ENCODE results near the gene UBAC2.

The UBAC2 gene

DNA sequence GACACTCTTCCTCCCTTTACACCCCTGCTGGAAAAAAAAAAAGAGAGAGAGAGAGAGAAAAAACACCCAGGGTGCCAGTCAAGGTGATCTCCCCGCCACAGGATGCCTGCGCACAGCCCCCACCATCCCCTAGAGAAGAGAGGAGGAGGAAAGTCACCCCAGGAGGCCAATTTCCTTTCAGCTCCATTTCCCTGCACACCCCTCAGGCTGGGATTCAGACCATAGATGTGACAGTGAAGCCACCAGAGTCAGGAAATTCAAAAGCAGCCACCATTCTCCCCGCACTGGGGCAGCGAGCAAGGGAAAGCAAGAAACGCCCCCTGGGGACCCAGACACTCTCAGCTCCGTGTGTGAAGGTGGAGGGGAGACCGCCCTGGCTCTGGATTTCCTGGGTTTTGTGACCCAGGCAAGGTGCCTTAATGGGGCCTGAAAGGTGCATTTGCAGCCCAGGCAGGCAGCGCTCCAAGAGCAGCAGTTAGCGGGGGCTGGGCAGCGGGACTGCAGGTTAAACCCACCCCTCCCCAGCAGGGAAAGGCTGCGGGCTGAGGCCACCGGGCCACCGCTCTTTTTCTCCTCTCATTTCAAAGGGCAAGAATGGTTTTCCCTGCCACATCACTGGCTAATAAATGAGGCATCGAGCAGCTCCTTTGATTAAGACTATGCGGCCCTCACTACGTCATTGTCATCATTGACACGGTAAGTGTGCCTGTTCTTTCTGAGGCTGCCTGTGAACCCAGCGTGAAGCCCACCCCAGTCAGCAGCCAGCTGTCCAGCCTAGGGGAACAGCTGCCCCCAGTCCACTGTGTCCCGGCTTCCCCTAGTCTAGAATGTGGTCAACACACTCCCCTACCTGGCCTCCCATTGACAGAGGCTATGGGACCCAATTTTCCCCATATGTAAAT is 216.8 kb downstream of the UBAC2 start:
- no peak for DNase-seq (ENCODE audit: low spot score)
- Mint-ChIP-seq H3K36me3 (ENCODE audit: low read depth) (no peaks in the 10 kb centered on the region), H3K27me3 (ENCODE audit: low read depth) (no peaks in the 10 kb centered on the region), H3K9me3 (no peaks in the 10 kb centered on the region), H3K27ac (no peak overlapping the region), H3K4me3 (peak overlapping the region; percentile 24), H3K4me1 (ENCODE audit: low read depth) (peaks cover 45% of the 10 kb centered on the region)

GRCh38 chr13:99418103-99418842 is 217.6 kb downstream of the UBAC2 start:
- peak; percentile 20 for DNase-seq (ENCODE audit: low spot score)
- Mint-ChIP-seq H3K9me3 (no peaks in the 10 kb centered on the region), H3K4me3 (no peak overlapping the region), H3K27me3 (ENCODE audit: low read depth) (no peaks in the 10 kb centered on the region), H3K4me1 (ENCODE audit: low read depth) (peaks cover 52% of the 10 kb centered on the region), H3K27ac (no peak overlapping the region), H3K36me3 (ENCODE audit: low read depth) (no peaks in the 10 kb centered on the region)

- H3K36me3 Mint-ChIP-seq (ENCODE audit: low read depth): no peaks in the 10 kb centered on the region
- DNase-seq (ENCODE audit: low spot score): no peak
- H3K4me1 Mint-ChIP-seq (ENCODE audit: low read depth): peaks cover 56% of the 10 kb centered on the region
- no peak overlapping the region for H3K4me3 Mint-ChIP-seq
- H3K27ac Mint-ChIP-seq: no peak overlapping the region
- no peaks in the 10 kb centered on the region for H3K9me3 Mint-ChIP-seq
- H3K27me3 Mint-ChIP-seq (ENCODE audit: low read depth): no peaks in the 10 kb centered on the region
Measured at GRCh38 chr13:99418843-99419140, 218.1 kb downstream of the UBAC2 start.

- peaks cover 60% of the 10 kb centered on the region for H3K4me1 Mint-ChIP-seq (ENCODE audit: low read depth)
- H3K27ac Mint-ChIP-seq: peak overlapping the region; percentile 39
- H3K4me3 Mint-ChIP-seq: peak overlapping the region; percentile 69
- H3K27me3 Mint-ChIP-seq (ENCODE audit: low read depth): no peaks in the 10 kb centered on the region
- no peaks in the 10 kb centered on the region for H3K9me3 Mint-ChIP-seq
- H3K36me3 Mint-ChIP-seq (ENCODE audit: low read depth): no peaks in the 10 kb centered on the region
- DNase-seq (ENCODE audit: low spot score): no peak
Measured at GRCh38 chr13:99419591-99420243, 219.1 kb downstream of the UBAC2 start.

DNA sequence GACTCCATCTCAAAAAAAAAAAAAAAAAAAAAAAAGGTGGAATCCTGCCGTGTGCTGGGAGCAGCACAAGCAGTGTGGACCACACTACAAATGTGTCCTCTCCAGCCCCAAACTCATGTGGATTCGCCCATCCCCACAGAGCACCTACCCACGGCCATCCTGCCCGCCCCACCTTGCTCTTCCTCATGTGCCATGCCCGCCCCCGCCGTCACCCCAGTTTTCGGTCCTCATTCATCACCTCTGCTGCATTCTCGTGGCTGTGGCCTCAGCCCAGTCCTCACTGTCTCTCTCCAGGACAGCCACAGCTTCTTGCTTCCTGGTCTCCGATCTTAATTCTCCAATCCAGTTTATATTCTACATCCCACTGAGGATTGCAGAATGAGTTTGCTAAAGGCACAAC is 220.6 kb downstream of the UBAC2 start:
- H3K36me3 Mint-ChIP-seq (ENCODE audit: low read depth): no peaks in the 10 kb centered on the region
- no peaks in the 10 kb centered on the region for H3K27me3 Mint-ChIP-seq (ENCODE audit: low read depth)
- H3K9me3 Mint-ChIP-seq: no peaks in the 10 kb centered on the region
- DNase-seq (ENCODE audit: low spot score): no peak
- H3K27ac Mint-ChIP-seq: peak overlapping the region; percentile 31
- H3K4me3 Mint-ChIP-seq: peak overlapping the region; percentile 46
- peaks cover 66% of the 10 kb centered on the region for H3K4me1 Mint-ChIP-seq (ENCODE audit: low read depth)

- no peaks in the 10 kb centered on the region for H3K36me3 Mint-ChIP-seq (ENCODE audit: low read depth)
- no peak for DNase-seq (ENCODE audit: low spot score)
Measured at GRCh38 chr13:99421758-99422585, 221.3 kb downstream of the UBAC2 start.

DNA sequence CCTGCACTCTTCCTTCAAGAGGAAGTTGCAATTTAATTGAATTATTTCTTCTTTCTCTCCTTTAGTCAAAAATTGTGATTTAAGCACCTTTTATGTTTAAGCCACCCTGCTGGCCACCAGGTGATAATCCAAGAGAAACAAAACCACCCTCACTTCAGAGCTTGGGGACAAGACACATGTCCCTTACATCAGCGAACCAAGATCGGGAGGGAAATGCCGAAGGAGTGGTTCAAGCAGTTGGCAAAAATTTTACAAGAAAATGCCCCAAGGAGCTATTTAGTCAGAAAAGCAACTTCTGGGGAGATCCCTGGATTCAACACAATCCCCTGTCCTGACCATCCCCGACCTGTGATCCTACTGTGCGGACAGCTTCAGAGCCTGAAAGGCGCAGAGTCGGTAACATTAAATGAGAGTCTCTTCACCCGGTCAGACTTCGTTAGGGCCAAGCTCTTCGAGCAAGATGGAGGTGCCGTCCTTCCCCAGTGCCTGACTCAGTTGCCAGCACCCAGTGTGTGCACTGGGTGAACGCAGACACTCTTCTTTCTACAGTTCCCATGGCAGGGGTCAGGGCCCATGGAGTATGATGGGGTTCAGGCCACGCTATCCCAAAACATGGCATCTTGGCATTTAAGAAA is 222.0 kb downstream of the UBAC2 start:
- Mint-ChIP-seq H3K9me3 (no peaks in the 10 kb centered on the region), H3K27me3 (ENCODE audit: low read depth) (no peaks in the 10 kb centered on the region), H3K4me3 (no peak overlapping the region), H3K27ac (no peak overlapping the region), H3K36me3 (ENCODE audit: low read depth) (no peaks in the 10 kb centered on the region), H3K4me1 (ENCODE audit: low read depth) (peaks cover 59% of the 10 kb centered on the region)
- no peak for DNase-seq (ENCODE audit: low spot score)

More at GRCh38 chr13:99421758-99422585, 221.3 kb downstream of the UBAC2 start:
- peaks cover 62% of the 10 kb centered on the region for H3K4me1 Mint-ChIP-seq (ENCODE audit: low read depth)
- peak overlapping the region; percentile 31 for H3K27ac Mint-ChIP-seq
- H3K9me3 Mint-ChIP-seq: no peaks in the 10 kb centered on the region
- no peaks in the 10 kb centered on the region for H3K27me3 Mint-ChIP-seq (ENCODE audit: low read depth)
- H3K4me3 Mint-ChIP-seq: peak overlapping the region; percentile 46

- Mint-ChIP-seq H3K36me3 (ENCODE audit: low read depth) (no peaks in the 10 kb centered on the region), H3K4me1 (ENCODE audit: low read depth) (peaks cover 52% of the 10 kb centered on the region), H3K4me3 (peak overlapping the region; percentile 66), H3K9me3 (no peaks in the 10 kb centered on the region), H3K27ac (peak overlapping the region; percentile 87), H3K27me3 (ENCODE audit: low read depth) (no peaks in the 10 kb centered on the region)
- DNase-seq (ENCODE audit: low spot score): peak; percentile 67
Measured at GRCh38 chr13:99425485-99426341, 225.1 kb downstream of the UBAC2 start.

DNA sequence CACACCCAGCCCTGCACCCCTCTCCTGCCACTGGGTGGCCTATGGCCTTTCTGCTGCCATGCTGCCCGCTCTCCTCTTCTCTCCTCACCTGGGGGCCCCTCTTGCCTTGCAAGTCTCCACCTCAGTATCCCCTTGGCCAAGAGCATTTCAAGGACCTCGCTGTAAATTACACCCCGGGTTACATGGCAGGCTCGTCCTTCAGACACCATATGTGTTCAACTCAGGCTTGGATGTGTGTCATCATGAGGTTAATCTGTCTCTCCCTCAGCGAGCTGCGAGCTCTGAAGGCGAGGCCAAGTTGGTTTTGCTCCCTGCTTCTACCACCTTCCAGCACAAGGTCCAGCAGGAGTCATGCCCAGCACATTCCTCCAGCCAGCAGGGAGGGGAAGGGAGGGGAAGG is 225.8 kb downstream of the UBAC2 start:
- no peak for DNase-seq (ENCODE audit: low spot score)
- Mint-ChIP-seq H3K4me3 (peak overlapping the region; percentile 66), H3K36me3 (ENCODE audit: low read depth) (no peaks in the 10 kb centered on the region), H3K9me3 (no peaks in the 10 kb centered on the region), H3K4me1 (ENCODE audit: low read depth) (peaks cover 53% of the 10 kb centered on the region), H3K27ac (peak overlapping the region; percentile 87), H3K27me3 (ENCODE audit: low read depth) (no peaks in the 10 kb centered on the region)

DNA sequence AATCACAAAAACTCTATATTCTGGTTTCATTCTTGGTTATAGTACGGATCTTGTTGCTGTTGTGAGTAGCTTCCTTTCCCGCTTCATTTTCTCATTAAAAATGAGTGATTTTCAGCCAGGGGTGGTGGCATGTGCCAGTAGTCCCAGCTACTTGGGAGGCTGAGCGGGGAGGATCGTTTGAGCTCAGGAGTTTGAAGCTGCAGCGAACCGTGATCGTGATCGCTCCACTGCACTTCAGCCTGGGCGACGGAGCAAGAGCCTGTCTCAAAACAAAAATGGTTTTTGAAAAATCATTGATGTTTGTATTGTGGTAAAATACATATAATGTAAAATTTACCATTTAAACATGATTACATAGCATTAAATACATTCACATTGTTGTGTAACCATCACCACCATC is 229.0 kb downstream of the UBAC2 start:
- DNase-seq (ENCODE audit: low spot score): no peak
- Mint-ChIP-seq H3K9me3 (no peaks in the 10 kb centered on the region), H3K27me3 (ENCODE audit: low read depth) (no peaks in the 10 kb centered on the region), H3K36me3 (ENCODE audit: low read depth) (no peaks in the 10 kb centered on the region), H3K27ac (no peak overlapping the region), H3K4me3 (no peak overlapping the region), H3K4me1 (ENCODE audit: low read depth) (peaks cover 58% of the 10 kb centered on the region)

GRCh38 chr13:99431927-99432608 is 231.4 kb downstream of the UBAC2 start:
- Mint-ChIP-seq H3K36me3 (ENCODE audit: low read depth) (no peaks in the 10 kb centered on the region), H3K4me1 (ENCODE audit: low read depth) (peaks cover 58% of the 10 kb centered on the region), H3K27ac (peak overlapping the region; percentile 78), H3K9me3 (no peaks in the 10 kb centered on the region), H3K27me3 (ENCODE audit: low read depth) (no peaks in the 10 kb centered on the region), H3K4me3 (peak overlapping the region; percentile 74)
- DNase-seq (ENCODE audit: low spot score): no peak
